Hepatocyte (in vitro differentiated cells): ENCODE data around the gene AKAP13. TPM values are rescaled to one million over a fixed set of nuclear protein-coding genes. Genes with fewer than 3 reads are reported as not detected.

Experiments
- DNase-seq: peaks from one replicate; pipeline ENCODE4 v3.0.0-alpha.2; 2016; ENCODE audit warnings: low spot score
- H2AFZ ChIP-seq: fragments of 200-600 bp; sonication (generic); 2 replicates; pipeline ENCODE4 v1.6.0; 2016; ENCODE audit warnings: antibody characterized with exemption, mild to moderate bottlenecking
- H3K27ac ChIP-seq: fragments of 200-600 bp; sonication (generic); 2 replicates; pipeline ENCODE4 v1.5.1; 2016; ENCODE audit warnings: mild to moderate bottlenecking
- H3K27me3 ChIP-seq: fragments of 200-600 bp; sonication (generic); 2 replicates; pipeline ENCODE4 v1.6.1; 2016
- H3K36me3 ChIP-seq: fragments of 200-600 bp; sonication (generic); replicated peaks from 2 replicates; pipeline ENCODE4 v1.5.1; 2016; ENCODE audit warnings: low read depth; ENCODE audit not compliant: insufficient read depth
- H3K4me1 ChIP-seq: fragments of 200-600 bp; sonication (generic); 2 replicates; pipeline ENCODE4 v1.5.1; 2016; ENCODE audit warnings: mild to moderate bottlenecking, moderate library complexity; ENCODE audit not compliant: insufficient read depth
- H3K4me2 ChIP-seq: fragments of 200-600 bp; sonication (generic); 2 replicates; pipeline ENCODE4 v1.6.0; 2016
- H3K4me3 ChIP-seq: fragments of 200-600 bp; sonication (generic); 2 replicates; pipeline ENCODE4 v1.5.1; 2016; ENCODE audit warnings: mild to moderate bottlenecking
- H3K79me2 ChIP-seq: fragments of 200-600 bp; sonication (generic); 2 replicates; pipeline ENCODE4 v1.6.0; 2017; ENCODE audit warnings: mild to moderate bottlenecking
- H3K9me2 ChIP-seq: fragments of 200-600 bp; sonication (generic); replicated peaks from 2 replicates; pipeline ENCODE4 v1.6.0; 2017; ENCODE audit warnings: mild to moderate bottlenecking; ENCODE audit not compliant: insufficient read depth
- H3K9me3 ChIP-seq: fragments of 200-600 bp; sonication (generic); 2 replicates; pipeline ENCODE4 v1.5.1; 2016; ENCODE audit warnings: low read depth, mild to moderate bottlenecking
- H4K20me1 ChIP-seq: fragments of 200-600 bp; sonication (generic); 2 replicates; pipeline ENCODE4 v1.6.0; 2016; ENCODE audit warnings: mild to moderate bottlenecking; ENCODE audit not compliant: insufficient read depth, poor library complexity, severe bottlenecking
- CTCF ChIP-seq: fragments of 200-600 bp; sonication (generic); IDR thresholded peaks from 2 replicates; pipeline ENCODE4 v1.5.1; 2016; ENCODE audit warnings: antibody characterized with exemption, mild to moderate bottlenecking; ENCODE audit not compliant: poor library complexity
- EZH2 ChIP-seq: fragments of 200-600 bp; sonication (generic); IDR thresholded peaks from 2 replicates; pipeline ENCODE4 v1.6.1; 2016; ENCODE audit warnings: antibody characterized with exemption, mild to moderate bottlenecking, borderline replicate concordance
- EZH2phosphoT487 ChIP-seq: fragments of 200-600 bp; sonication (generic); IDR thresholded peaks from one replicate; pipeline ENCODE4 v1.6.1; 2018; ENCODE audit warnings: antibody characterized with exemption, mild to moderate bottlenecking, low read depth, moderate library complexity; ENCODE audit not compliant: unreplicated experiment, severe bottlenecking
- WGBS: methylation state at CpG from one replicate; pipeline ENCODE4 v1.1.6; 2016; ENCODE audit warnings: low lambda C conversion rate; ENCODE audit errors: missing lambda C conversion rate; 5-methylcytosine and 5-hydroxymethylcytosine counted together
- polyA plus RNA-seq: library from polyadenylated mRNA; unstranded; fragments of >200 nt; fragmentation: Nextera tagmentation; extraction: Ambion mirVana; gene quantifications from 2 replicates; pipeline ENCODE4 v1.2.1, GENCODE V29; 2016
- total RNA-seq: library from RNA; depleted of rRNA; stranded (reverse); fragments of >200 nt; gene quantifications from 2 replicates; pipeline ENCODE4 v1.2.3, GENCODE V29; 2014

AKAP13 gene
- total and polyA plus RNA-seq, 2 experiments from 2014 or later: 55.6 to 80.9 TPM

- H3K36me3 ChIP-seq: no peaks in the 10 kb centered on the region
- no peak for DNase-seq
- no peak overlapping the region for H3K4me2 ChIP-seq
- H3K4me3 ChIP-seq: no peak overlapping the region
- TF ChIP-seq EZH2 (no peak), CTCF (no peak)
- WGBS: 93% methylated on average over 6 of the region's 6 CpGs
- no peaks in the 10 kb centered on the region for H3K9me2 ChIP-seq
- peaks cover 31% of the 10 kb centered on the region for H3K4me1 ChIP-seq
- H3K9me3 ChIP-seq: no peaks in the 10 kb centered on the region
- H2AFZ ChIP-seq: no peak overlapping the region
- no peaks in the 10 kb centered on the region for H4K20me1 ChIP-seq
- no peak overlapping the region for H3K27ac ChIP-seq
- no peaks in the 10 kb centered on the region for H3K27me3 ChIP-seq
- peaks cover 34% of the 10 kb centered on the region for H3K79me2 ChIP-seq
These were observed 159.8 kb downstream of the AKAP13 start for GRCh38 chr15:85540085-85540797.

GRCh38 chr15:85541744-85542143 is 161.3 kb downstream of the AKAP13 start:
- Histone ChIP-seq H4K20me1 (no peaks in the 10 kb centered on the region), H3K27ac (no peak overlapping the region), H3K4me3 (no peak overlapping the region), H3K36me3 (no peaks in the 10 kb centered on the region), H3K79me2 (peaks cover 24% of the 10 kb centered on the region), H3K9me2 (no peaks in the 10 kb centered on the region), H3K27me3 (no peaks in the 10 kb centered on the region), H3K4me1 (peaks cover 36% of the 10 kb centered on the region), H3K9me3 (no peaks in the 10 kb centered on the region), H3K4me2 (no peak overlapping the region), H2AFZ (no peak overlapping the region)
- no peak for TF ChIP-seq EZH2
- no peak for TF ChIP-seq EZH2phosphoT487
- no peak for TF ChIP-seq CTCF
- peak; percentile 28 for DNase-seq
- WGBS: 59% methylated on average over 1 of the region's 1 CpG

- Histone ChIP-seq H3K4me1 (peaks cover 36% of the 10 kb centered on the region), H2AFZ (no peak overlapping the region), H3K27ac (peak overlapping the region; percentile 26), H3K27me3 (no peaks in the 10 kb centered on the region), H3K36me3 (no peaks in the 10 kb centered on the region), H3K9me2 (no peaks in the 10 kb centered on the region), H3K9me3 (no peaks in the 10 kb centered on the region), H3K79me2 (peaks cover 27% of the 10 kb centered on the region), H3K4me3 (no peak overlapping the region), H4K20me1 (no peaks in the 10 kb centered on the region), H3K4me2 (no peak overlapping the region)
- no peak for DNase-seq
- TF ChIP-seq EZH2 (no peak), EZH2phosphoT487 (no peak), CTCF (no peak)
- WGBS: 85% methylated on average over 3 of the region's 3 CpGs
These were observed 162.1 kb downstream of the AKAP13 start for GRCh38 chr15:85542488-85542887.
